Small intestine (tissue), 7 donors: Measurements from ENCODE around the gene CAMSAP2. TPM values are rescaled to one million over a fixed set of nuclear protein-coding genes. Genes with fewer than 3 reads are reported as not detected.

Experiments
- DNase-seq, 2 donors: peaks; one replicate each; pipeline versions ENCODE4 v3.0.0 to v3.0.0-alpha.2; 2013
- FAIRE-seq: peaks from 2 replicates; lab custom pipeline; 2012; peaks lifted over from hg19 to GRCh38; lab: Jason Lieb, UNC
- H3K27ac ChIP-seq, 3 donors: one replicate each; pipeline ENCODE4 v1.5.1; 2013; ENCODE audit warnings: low read length in 2 of 3, mild to moderate bottlenecking in 2 of 3, control low read depth in 1 of 3, inconsistent platforms in 1 of 3, low read depth in 1 of 3, moderate library complexity in 1 of 3
- H3K27me3 ChIP-seq, 3 donors: one replicate each; pipeline ENCODE4 v1.6.1; 2013; ENCODE audit warnings: low read length in 3 of 3, inconsistent platforms in 1 of 3; ENCODE audit not compliant: control insufficient read depth in 3 of 3, insufficient read depth in 3 of 3
- H3K36me3 ChIP-seq, 3 donors: one replicate each; pipeline ENCODE4 v1.6.1; 2013; ENCODE audit warnings: low read length in 3 of 3, inconsistent platforms in 1 of 3, low read depth in 1 of 3, mild to moderate bottlenecking in 1 of 3, moderate library complexity in 1 of 3; ENCODE audit not compliant: control insufficient read depth in 3 of 3, insufficient read depth in 2 of 3
- H3K4me1 ChIP-seq, 3 donors: one replicate each; pipeline ENCODE4 v1.6.1; 2013; ENCODE audit warnings: low read length in 2 of 3, inconsistent platforms in 1 of 3, low read depth in 1 of 3, mild to moderate bottlenecking in 1 of 3, moderate library complexity in 1 of 3; ENCODE audit not compliant: control insufficient read depth in 3 of 3, insufficient read depth in 2 of 3
- H3K4me3 ChIP-seq, 3 donors: one replicate each; pipeline ENCODE4 v1.5.1; 2013; ENCODE audit warnings: low read length in 3 of 3, control low read depth in 1 of 3, inconsistent platforms in 1 of 3, low read depth in 1 of 3, mild to moderate bottlenecking in 1 of 3, moderate library complexity in 1 of 3
- H3K9me3 ChIP-seq, 2 donors: one replicate each; pipeline ENCODE4 v1.6.1; 2013; ENCODE audit warnings: low read depth in 1 of 2, low read length in 1 of 2; ENCODE audit not compliant: control insufficient read depth in 2 of 2, insufficient read depth in 1 of 2
- WGBS, 3 donors: extraction: QIAGEN DNeasy Blood & Tissue Kit; methylation state at CpG; one replicate each; pipeline ENCODE4 v1.1.7; 2013; 5-methylcytosine and 5-hydroxymethylcytosine counted together
- polyA plus RNA-seq, 4 donors: library from polyadenylated mRNA; stranded (reverse) in 3 of 4; unstranded in 1 of 4; fragments of 200-250 nt in 3 of 4; fragments of 120-200 nt in 1 of 4; gene quantifications; one replicate each; pipeline versions ENCODE4 v1.2.1 to v1.2.3, GENCODE V29; 2013
- donor health status: healthy with polysubstance abuse.
- donor health status: control.
- donor health status: control.
- donor health status: Bipolar disorder and iron deficiency.
- donor health status: healthy.

The CAMSAP2 gene
- polyA plus RNA-seq, 4 donors, result 2.0 to 10.8 (median 3.8) TPM

DNA sequence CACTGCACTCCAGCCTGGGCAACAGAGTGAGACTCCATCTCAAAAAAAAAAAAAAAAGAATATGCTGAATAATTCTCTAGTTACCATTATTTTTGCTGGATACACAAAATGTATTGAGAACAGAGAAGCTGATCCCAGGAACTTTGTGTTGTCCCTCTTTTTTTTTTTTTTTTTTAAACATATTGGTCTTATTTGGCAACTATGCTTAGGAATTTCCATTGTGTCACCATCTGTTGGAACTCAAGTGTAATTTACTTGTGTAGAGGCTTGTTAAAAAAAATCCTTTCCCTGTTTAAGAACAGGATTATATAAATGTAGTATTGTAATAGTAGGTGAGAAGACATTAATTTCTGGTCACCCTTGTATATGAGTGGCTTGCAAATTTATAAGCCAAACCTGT, 28.6 kb downstream of the CAMSAP2 start:
- no peaks in the 10 kb centered on the region for H3K27me3 ChIP-seq
- no peak overlapping the region for H3K27ac ChIP-seq
- DNase-seq (no peak), FAIRE-seq (no peak)
- H3K4me3 ChIP-seq, result no peak overlapping the region
- no peaks in the 10 kb centered on the region for H3K9me3 ChIP-seq
- H3K36me3 ChIP-seq, result peaks cover 0 to 29% (median 0%) of the 10 kb centered on the region in 3 donors
- H3K4me1 ChIP-seq, result no peaks in the 10 kb centered on the region

DNA sequence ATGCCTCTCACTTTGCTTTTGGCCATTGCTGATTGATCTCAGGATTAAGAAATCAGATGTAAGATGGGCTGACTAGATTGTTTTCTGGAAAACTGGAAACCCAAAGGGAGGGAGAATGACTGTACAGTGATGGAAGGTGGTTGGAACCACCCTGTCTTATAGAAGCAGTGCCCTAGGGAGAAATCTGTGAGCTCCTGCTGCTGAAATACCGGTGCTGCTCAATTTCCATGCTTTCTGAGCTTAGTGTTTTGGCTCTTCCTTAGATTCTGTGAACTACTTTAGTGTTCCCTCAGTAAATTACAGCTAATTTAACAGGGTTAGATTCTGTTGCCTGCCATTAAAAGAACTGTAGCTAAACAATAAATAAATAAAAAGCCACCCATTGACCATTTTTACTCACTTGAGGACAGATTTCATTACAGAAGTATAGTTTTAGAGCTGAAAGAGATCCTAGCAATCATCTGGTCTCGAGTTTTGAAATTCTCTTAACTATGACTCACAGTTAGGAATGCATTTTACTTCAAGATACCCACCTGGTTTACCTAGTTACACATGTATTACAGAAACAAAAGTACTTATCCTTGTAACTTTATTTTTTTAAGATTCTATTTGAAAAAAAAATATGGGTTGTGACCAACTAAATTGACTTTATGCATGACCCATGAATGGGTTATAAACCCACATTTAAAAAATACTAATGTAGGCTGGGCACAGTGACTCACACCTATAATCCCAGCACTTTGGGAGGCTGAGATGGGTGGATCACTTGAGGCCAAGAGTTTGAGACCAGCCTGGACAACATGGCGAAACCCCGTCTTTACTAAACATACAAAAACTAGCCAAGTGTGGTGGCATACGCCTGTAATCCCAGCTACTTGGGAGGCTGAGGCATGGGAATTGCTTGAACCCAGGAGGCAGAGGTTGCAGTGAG, 33.2 kb downstream of the CAMSAP2 start:
- DNase-seq, result peak in 1 of 2 donors; percentile 8
- Histone ChIP-seq H3K27ac (no peak overlapping the region), H3K27me3 (no peaks in the 10 kb centered on the region), H3K4me3 (no peak overlapping the region), H3K4me1 (peaks cover 0 to 6% (median 0%) of the 10 kb centered on the region in 3 donors), H3K9me3 (no peaks in the 10 kb centered on the region), H3K36me3 (peaks cover 0 to 12% (median 0%) of the 10 kb centered on the region in 3 donors)
- 94 to 96% (median 96%) methylated on average over 5 of the region's 5 CpGs for WGBS, 3 donors
- no peak for FAIRE-seq

DNA sequence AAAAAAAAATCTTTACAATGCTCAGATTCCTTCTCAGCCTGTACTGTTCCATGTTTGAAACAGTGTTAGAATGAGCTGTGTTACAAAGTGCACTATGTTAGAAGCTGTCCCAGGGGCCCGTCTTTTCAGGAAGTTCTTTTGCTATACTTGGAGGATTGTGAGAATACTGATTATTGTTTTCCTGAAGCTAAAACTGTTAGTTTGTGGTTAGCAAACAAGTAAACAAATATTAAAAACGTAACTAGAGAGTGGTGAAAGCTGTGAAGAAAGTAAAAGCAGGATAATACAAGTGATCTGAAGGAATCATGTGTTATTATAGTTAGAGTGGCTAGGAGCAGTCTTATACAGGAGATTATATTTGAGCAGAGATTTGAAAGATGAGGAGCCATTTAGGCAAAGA, 35.6 kb downstream of the CAMSAP2 start:
- Histone ChIP-seq H3K4me3 (no peak overlapping the region), H3K9me3 (no peaks in the 10 kb centered on the region), H3K27me3 (no peaks in the 10 kb centered on the region), H3K36me3 (peaks cover 0 to 10% (median 0%) of the 10 kb centered on the region in 3 donors), H3K4me1 (peaks cover 0 to 9% (median 0%) of the 10 kb centered on the region in 3 donors), H3K27ac (no peak overlapping the region)
- WGBS, 3 donors, result 51 to 60% (median 55%) methylated on average over 2 of the region's 2 CpGs
- peak in 1 of 2 donors; percentile 36 for DNase-seq
- no peak for FAIRE-seq

- FAIRE-seq, result no peak
- Histone ChIP-seq H3K4me3 (no peak overlapping the region), H3K9me3 (no peaks in the 10 kb centered on the region), H3K4me1 (peaks cover 0 to 9% (median 0%) of the 10 kb centered on the region in 3 donors), H3K27me3 (no peaks in the 10 kb centered on the region), H3K36me3 (peaks cover 0 to 6% (median 0%) of the 10 kb centered on the region in 3 donors), H3K27ac (no peak overlapping the region)
- WGBS, 3 donors, result 77 to 89% (median 86%) methylated on average over 2 of the region's 2 CpGs
- DNase-seq, result no peak
Observed at GRCh38 chr1:200774735-200775444, 36.2 kb downstream of the CAMSAP2 start.

GRCh38 chr1:200775850-200776249, 37.2 kb downstream of the CAMSAP2 start:
- peaks cover 0 to 9% (median 0%) of the 10 kb centered on the region in 3 donors for H3K4me1 ChIP-seq
- FAIRE-seq, result no peak

GRCh38 chr1:200776949-200777348, 38.3 kb downstream of the CAMSAP2 start:
- Histone ChIP-seq H3K27ac (no peak overlapping the region), H3K27me3 (no peaks in the 10 kb centered on the region), H3K9me3 (no peaks in the 10 kb centered on the region), H3K4me1 (peaks cover 0 to 9% (median 0%) of the 10 kb centered on the region in 3 donors), H3K36me3 (peaks cover 0 to 6% (median 0%) of the 10 kb centered on the region in 3 donors), H3K4me3 (no peak overlapping the region)
- FAIRE-seq, result no peak
- peak; percentile 36 to 46 for DNase-seq

More at GRCh38 chr1:200775850-200776249, 37.2 kb downstream of the CAMSAP2 start:
- no peak overlapping the region for H3K27ac ChIP-seq
- peaks cover 0 to 2% (median 0%) of the 10 kb centered on the region in 3 donors for H3K36me3 ChIP-seq
- DNase-seq, result no peak
- H3K9me3 ChIP-seq, result no peaks in the 10 kb centered on the region
- no peaks in the 10 kb centered on the region for H3K27me3 ChIP-seq
- no peak overlapping the region for H3K4me3 ChIP-seq

GRCh38 chr1:200778766-200779165, 40.1 kb downstream of the CAMSAP2 start:
- DNase-seq (no peak), FAIRE-seq (no peak)
- Histone ChIP-seq H3K9me3 (peaks cover 0 to 4% of the 10 kb centered on the region in 2 donors), H3K4me3 (no peak overlapping the region), H3K36me3 (peaks cover 0 to 12% (median 0%) of the 10 kb centered on the region in 3 donors), H3K4me1 (peaks cover 0 to 9% (median 0%) of the 10 kb centered on the region in 3 donors), H3K27ac (no peak overlapping the region), H3K27me3 (no peaks in the 10 kb centered on the region)
- 69 to 76% (median 74%) methylated on average over 4 of the region's 4 CpGs for WGBS, 3 donors

DNA sequence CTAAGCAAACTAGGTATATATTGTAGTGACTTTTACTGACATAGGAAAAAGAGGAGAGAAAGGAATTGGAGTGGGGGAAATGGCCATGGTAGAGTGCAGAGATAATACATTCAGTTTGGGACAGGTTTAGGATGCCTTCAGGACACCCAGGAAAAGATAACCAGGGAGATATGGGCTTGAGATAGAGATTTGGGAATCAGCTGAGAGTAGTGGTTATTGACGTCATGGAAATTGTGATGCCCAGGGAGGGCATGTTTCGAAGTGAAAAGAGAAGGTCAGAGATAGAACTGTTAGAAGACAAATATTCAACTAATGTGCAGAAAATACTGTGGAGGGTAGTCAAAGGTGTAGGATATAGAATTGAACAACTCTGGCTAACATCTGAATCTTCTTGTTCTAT, 40.6 kb downstream of the CAMSAP2 start:
- H3K4me3 ChIP-seq, result no peak overlapping the region
- peaks cover 0 to 12% (median 0%) of the 10 kb centered on the region in 3 donors for H3K36me3 ChIP-seq
- no peak for FAIRE-seq
- 83 to 90% (median 88%) methylated on average over 2 of the region's 2 CpGs for WGBS, 3 donors
- H3K4me1 ChIP-seq, result peaks cover 0 to 6% (median 0%) of the 10 kb centered on the region in 3 donors
- no peaks in the 10 kb centered on the region for H3K27me3 ChIP-seq
- DNase-seq, result no peak
- H3K27ac ChIP-seq, result no peak overlapping the region
- peaks cover 0 to 4% of the 10 kb centered on the region in 2 donors for H3K9me3 ChIP-seq
